IgD-negative memory B cell (primary cell): ENCODE results near the gene ACOT8. TPM values are rescaled to one million over a fixed set of nuclear protein-coding genes. Genes with fewer than 3 reads are reported as not detected.
A peak's percentile ranks its signal among the peaks of the same experiment; 100 is the strongest.
"Not testable (repeated sequence)": the region's sequence is repeated elsewhere in the genome, so short reads cannot be mapped to it uniquely, and the experiment has no call there.

ENCODE experiments used
- H3K27ac Mint-ChIP-seq, 3 donors: one replicate each; pipeline ENCODE4 v1.8.0; 2020 to 2022; ENCODE audit warnings: mild to moderate bottlenecking in 3 of 3, mixed read lengths in 3 of 3, moderate library complexity in 1 of 3
- H3K27me3 Mint-ChIP-seq: one replicate; pipeline ENCODE4 v1.8.0; 2021; ENCODE audit warnings: mixed read lengths
- H3K36me3 Mint-ChIP-seq: one replicate; pipeline ENCODE4 v1.8.0; 2020; ENCODE audit warnings: mild to moderate bottlenecking, mixed read lengths
- H3K4me1 Mint-ChIP-seq, 3 donors: one replicate each; pipeline ENCODE4 v1.8.0; 2020 to 2022; ENCODE audit warnings: mixed read lengths in 3 of 3, mild to moderate bottlenecking in 1 of 3
- H3K4me3 Mint-ChIP-seq, 4 donors: one replicate each; pipeline ENCODE4 v1.8.0; 2020 to 2022; ENCODE audit warnings: mild to moderate bottlenecking in 4 of 4, mixed read lengths in 4 of 4, moderate library complexity in 3 of 4
- H3K9me3 Mint-ChIP-seq, 3 donors: one replicate each; pipeline ENCODE4 v1.8.0; 2020 to 2021; ENCODE audit warnings: mixed read lengths in 3 of 3, mild to moderate bottlenecking in 1 of 3
- polyA plus RNA-seq: library from polyadenylated mRNA; unstranded; fragments of 300-500 nt; fragmentation: Illumina TruSeq; gene quantifications from one replicate; pipeline ENCODE4 v1.2.3, GENCODE V29; 2021

ACOT8 gene
- polyA plus RNA-seq, 1 donor from 2014 or later: 45.2 TPM

- Mint-ChIP-seq H3K27me3 (peaks cover 2% of the 10 kb centered on the region), H3K4me3 (peak overlapping the region in 1 of 4 donors; percentile 66), H3K9me3 (no peaks in the 10 kb centered on the region), H3K27ac (no peak overlapping the region), H3K4me1 (peaks cover 3 to 8% (median 6%) of the 10 kb centered on the region in 3 donors), H3K36me3 (peaks cover 2% of the 10 kb centered on the region)
Measured at GRCh38 chr20:45816951-45817350, 40.2 kb downstream of the ACOT8 start.

DNA sequence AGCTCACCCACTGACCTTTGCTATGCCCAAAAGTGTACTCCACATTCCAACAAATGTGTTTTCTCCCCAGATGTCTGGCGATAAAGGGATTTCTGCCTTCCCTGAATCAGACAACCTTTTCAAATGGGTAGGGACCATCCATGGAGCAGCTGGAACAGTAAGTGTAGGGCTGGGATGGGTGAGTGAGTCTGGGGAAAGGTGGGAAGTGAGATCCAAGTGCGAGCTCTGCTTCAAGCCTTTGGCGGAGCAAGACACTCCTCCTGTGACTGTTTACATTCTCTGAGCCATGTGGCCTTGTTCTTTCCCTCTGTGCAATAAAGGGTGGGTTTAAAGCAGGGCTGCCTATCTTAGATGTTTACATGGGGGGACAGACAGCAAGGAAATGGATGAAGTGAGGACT, 42.9 kb downstream of the ACOT8 start:
- no peak overlapping the region for H3K4me3 Mint-ChIP-seq
- H3K27me3 Mint-ChIP-seq: no peaks in the 10 kb centered on the region
- peaks cover 0 to 8% (median 6%) of the 10 kb centered on the region in 3 donors for H3K4me1 Mint-ChIP-seq
- no peaks in the 10 kb centered on the region for H3K9me3 Mint-ChIP-seq
- H3K36me3 Mint-ChIP-seq: no peaks in the 10 kb centered on the region
- H3K27ac Mint-ChIP-seq: no peak overlapping the region

DNA sequence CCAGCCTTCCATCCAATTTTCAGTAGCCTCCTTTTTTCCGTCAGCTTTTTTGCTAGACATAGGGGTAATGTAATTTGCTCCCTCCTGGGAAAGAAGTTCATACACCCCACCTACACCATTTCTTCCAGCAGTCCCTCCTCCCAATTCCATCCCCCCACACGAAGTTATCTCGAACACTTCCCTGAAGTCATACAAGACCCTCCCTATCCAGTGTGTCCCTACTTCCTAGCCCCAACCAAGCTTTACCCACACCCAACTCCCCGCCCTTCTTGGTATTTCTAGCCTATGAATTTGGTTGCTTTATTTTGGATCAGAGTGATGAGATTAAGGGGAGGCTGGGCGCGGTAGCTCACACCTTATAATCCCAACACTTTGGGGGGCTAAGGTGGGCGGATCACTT, 43.7 kb downstream of the ACOT8 start:
- H3K36me3 Mint-ChIP-seq: peaks cover 2% of the 10 kb centered on the region
- H3K9me3 Mint-ChIP-seq: no peaks in the 10 kb centered on the region
- peaks cover 0 to 8% (median 6%) of the 10 kb centered on the region in 3 donors for H3K4me1 Mint-ChIP-seq

GRCh38 chr20:45813006-45813340, 44.2 kb downstream of the ACOT8 start:
- no peaks in the 10 kb centered on the region for H3K27me3 Mint-ChIP-seq
- H3K9me3 Mint-ChIP-seq: no peaks in the 10 kb centered on the region
- peaks cover 2% of the 10 kb centered on the region for H3K36me3 Mint-ChIP-seq
- peak overlapping the region; percentile 68 to 94 (median 86) for H3K4me3 Mint-ChIP-seq
- H3K27ac Mint-ChIP-seq: peak overlapping the region in 2 of 3 donors; percentile 53 to 65
- peaks cover 0 to 8% (median 6%) of the 10 kb centered on the region in 3 donors for H3K4me1 Mint-ChIP-seq

More for the DNA sequence above, 43.7 kb downstream of the ACOT8 start:
- peak overlapping the region in 2 of 3 donors; percentile 53 to 65 for H3K27ac Mint-ChIP-seq
- peak overlapping the region; percentile 68 to 94 (median 86) for H3K4me3 Mint-ChIP-seq
- no peaks in the 10 kb centered on the region for H3K27me3 Mint-ChIP-seq

GRCh38 chr20:45812157-45813005, 44.8 kb downstream of the ACOT8 start, which contains the start of gene UBE2C:
Gene UBE2C (plus strand): TSS chr20:45812644. CDS start chr20:45812696, 52 bp downstream.
- H3K4me3 Mint-ChIP-seq: peak within 1 kb of the TSS; percentile 68 to 94 (median 86)
- H3K27me3 Mint-ChIP-seq: no peaks in the 10 kb centered on the region
- no peaks in the 10 kb centered on the region for H3K9me3 Mint-ChIP-seq
- H3K36me3 Mint-ChIP-seq: peaks cover 2% of the 10 kb centered on the region
- H3K4me1 Mint-ChIP-seq: peaks cover 0 to 8% (median 6%) of the 10 kb centered on the region in 3 donors
- H3K27ac Mint-ChIP-seq: peak within 1 kb of the TSS; percentile 78 to 92 (median 84)

DNA sequence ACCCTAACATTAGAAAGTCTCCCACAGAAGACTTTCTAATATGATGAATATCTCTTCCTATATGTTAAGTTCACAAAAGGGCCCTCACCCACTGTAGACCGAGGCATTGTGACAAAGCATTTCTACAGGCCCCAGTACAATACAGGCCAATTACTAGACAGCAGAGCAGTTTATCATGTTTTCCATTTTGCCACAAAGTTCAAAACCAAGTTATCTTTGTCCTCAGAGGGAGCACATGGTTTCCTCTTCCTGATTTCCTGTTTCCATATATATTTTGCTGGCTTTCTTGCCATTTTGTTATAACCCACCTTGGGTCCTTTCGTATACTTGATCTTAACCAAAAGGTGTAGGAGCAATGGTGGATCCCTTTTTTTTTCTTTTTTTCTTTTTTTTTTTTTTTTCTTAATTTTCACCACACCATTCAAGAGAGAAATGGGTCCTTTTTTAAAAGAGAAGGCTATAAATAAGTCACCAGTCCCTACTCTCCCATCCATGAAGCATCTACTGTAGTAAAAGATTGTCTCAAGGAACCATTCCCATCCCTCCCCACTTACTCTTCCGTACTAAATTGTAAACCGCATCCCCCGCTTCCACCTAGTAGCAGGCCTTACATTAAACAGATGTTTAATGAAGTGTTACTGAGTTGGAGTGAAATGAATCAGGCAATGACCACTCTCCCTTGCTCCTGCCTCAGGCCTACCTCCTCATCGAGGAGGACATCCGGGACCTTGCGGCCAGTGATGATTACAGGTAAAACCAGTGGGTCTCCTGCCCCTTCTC, 46.8 kb downstream of the ACOT8 start:
- H3K27me3 Mint-ChIP-seq: no peaks in the 10 kb centered on the region
- peaks cover 2% of the 10 kb centered on the region for H3K36me3 Mint-ChIP-seq
- peak overlapping the region in 1 of 4 donors; percentile 28 for H3K4me3 Mint-ChIP-seq
- no peaks in the 10 kb centered on the region for H3K9me3 Mint-ChIP-seq
- H3K4me1 Mint-ChIP-seq: peaks cover 0 to 8% (median 6%) of the 10 kb centered on the region in 3 donors
- no peak overlapping the region for H3K27ac Mint-ChIP-seq

DNA sequence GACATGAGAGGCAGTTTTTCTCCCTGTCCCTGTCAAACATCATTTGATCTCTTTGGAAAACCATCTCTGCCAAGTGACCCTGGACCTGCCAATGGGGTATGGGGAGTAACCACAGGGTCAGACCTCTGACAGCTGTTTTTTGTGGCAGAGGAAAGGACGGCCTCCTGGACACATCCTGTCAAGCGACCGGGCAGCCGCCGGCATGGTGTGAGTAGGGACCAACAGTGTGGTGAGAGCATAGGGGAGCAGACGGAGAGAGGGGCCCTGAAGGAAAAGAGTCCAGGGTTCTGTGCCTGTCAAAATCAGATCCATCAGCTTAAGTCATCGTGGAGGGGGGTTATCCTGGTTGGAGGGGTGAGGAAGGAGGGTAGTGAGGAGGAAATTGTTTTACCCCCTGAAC, 55.3 kb downstream of the ACOT8 start:
- Mint-ChIP-seq H3K27ac (no peak overlapping the region), H3K4me3 (no peak overlapping the region), H3K4me1 (peaks cover 6 to 9% (median 9%) of the 10 kb centered on the region in 3 donors), H3K27me3 (no peaks in the 10 kb centered on the region), H3K9me3 (no peaks in the 10 kb centered on the region), H3K36me3 (peaks cover 1% of the 10 kb centered on the region)

DNA sequence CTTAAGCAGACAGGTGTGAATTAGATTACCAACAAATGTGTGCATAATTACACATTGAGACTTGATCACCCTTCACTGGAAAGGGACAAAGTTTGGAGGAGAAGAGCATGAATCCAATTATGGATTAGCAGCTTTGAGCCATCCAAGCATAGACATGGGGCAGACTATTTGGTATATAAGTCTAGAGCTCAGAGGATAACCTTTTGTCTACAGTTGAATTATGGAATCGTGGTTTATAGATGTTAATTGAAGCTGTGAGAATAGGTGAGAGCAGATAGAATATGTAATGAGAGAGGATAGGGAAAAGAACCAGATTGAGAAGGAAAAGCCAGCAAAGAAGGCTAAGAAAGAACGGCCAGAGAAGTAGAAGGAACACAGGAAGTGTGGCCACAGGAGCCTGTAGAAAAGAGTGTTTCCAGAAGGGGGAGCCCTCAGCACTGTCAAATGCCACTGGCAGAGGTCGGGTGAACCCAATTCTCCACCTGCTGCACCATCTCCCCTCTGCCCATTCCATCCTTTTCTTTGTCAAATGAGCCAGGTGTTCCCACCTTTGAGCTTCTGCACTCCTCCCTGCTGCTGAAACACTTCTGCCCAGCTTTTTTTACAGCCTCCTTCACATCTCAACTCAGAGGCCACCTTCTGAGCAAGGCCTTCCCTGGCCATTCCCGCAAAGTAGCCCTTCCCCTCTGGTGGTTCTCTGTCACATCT, 58.1 kb downstream of the ACOT8 start:
- Mint-ChIP-seq H3K4me1 (peaks cover 6 to 12% (median 9%) of the 10 kb centered on the region in 3 donors), H3K36me3 (peaks cover 4% of the 10 kb centered on the region), H3K27me3 (no peaks in the 10 kb centered on the region)

DNA sequence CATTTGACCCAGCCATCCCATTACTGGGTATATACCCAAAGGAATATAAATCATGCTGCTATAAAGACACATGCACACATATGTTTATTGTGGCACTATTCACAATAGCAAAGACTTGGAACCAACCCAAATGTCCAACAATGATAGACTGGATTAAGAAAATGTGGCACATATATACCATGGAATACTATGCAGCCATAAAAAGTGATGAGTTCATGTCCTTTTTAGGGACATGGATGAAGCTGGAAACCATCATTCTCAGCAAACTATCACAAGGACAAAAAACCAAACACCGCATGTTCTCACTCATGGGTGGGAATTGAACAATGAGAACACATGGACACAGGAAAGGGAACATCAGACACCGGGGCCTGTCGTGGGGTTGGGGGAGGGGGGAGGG, 59.2 kb downstream of the ACOT8 start:
- H3K27me3 Mint-ChIP-seq, H3K4me3 Mint-ChIP-seq, H3K36me3 Mint-ChIP-seq, H3K9me3 Mint-ChIP-seq, H3K27ac Mint-ChIP-seq: not testable (repeated sequence)
- H3K4me1 Mint-ChIP-seq: peaks cover 6 to 12% (median 9%) of the 10 kb centered on the region in 3 donors

More for the DNA sequence above, 58.1 kb downstream of the ACOT8 start:
- Mint-ChIP-seq H3K27ac (no peak overlapping the region), H3K9me3 (no peaks in the 10 kb centered on the region), H3K4me3 (no peak overlapping the region)

GRCh38 chr20:45797510-45797909, 59.7 kb downstream of the ACOT8 start:
- not testable (repeated sequence) for H3K27me3 Mint-ChIP-seq, H3K9me3 Mint-ChIP-seq, H3K27ac Mint-ChIP-seq, H3K4me3 Mint-ChIP-seq, H3K36me3 Mint-ChIP-seq
- peaks cover 10 to 17% (median 13%) of the 10 kb centered on the region in 3 donors for H3K4me1 Mint-ChIP-seq

DNA sequence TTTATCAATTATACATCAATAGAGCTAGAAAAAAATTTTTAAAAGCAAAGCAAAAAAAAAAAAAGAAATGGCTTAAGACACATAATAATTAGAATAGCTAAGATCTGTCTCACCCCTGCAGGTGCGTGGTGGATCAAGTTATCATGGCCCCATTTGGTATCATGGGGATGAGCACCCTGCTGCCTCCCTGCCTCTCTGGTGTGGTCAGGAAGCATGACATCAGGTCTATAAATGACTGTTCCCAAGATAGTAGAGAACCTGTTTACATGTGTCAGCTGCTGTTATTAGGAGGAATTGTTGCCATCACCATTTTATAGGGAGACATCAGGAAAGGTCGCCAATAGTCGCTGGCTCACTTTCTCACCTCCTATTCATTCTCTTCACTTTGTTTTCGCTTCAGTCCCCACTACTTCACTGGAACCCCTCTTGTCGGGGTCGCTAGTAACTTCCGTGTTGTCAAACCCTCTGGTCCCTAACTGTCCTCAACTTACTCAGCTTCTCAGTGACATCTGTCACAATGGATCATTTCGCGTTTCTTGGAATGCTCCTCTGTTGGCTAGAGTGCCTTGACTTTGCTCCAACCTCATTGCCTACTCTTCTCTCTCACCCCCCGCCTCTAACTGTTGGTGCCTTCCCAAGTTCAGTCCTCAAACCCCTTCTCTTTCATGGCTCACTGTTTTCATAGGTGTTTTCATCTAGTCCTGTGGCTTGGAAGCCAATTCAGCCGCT, 60.7 kb downstream of the ACOT8 start:
- Mint-ChIP-seq H3K27ac (no peak overlapping the region), H3K9me3 (no peaks in the 10 kb centered on the region), H3K36me3 (peaks cover 4% of the 10 kb centered on the region), H3K4me3 (no peak overlapping the region), H3K4me1 (peaks cover 13 to 21% (median 17%) of the 10 kb centered on the region in 3 donors), H3K27me3 (peaks cover 1% of the 10 kb centered on the region)

GRCh38 chr20:45792317-45793118, 64.7 kb downstream of the ACOT8 start:
- peaks cover 10 to 21% (median 18%) of the 10 kb centered on the region in 3 donors for H3K4me1 Mint-ChIP-seq
- H3K36me3 Mint-ChIP-seq: peaks cover 4% of the 10 kb centered on the region
- H3K4me3 Mint-ChIP-seq: peak overlapping the region; percentile 81 to 98 (median 94)
- no peaks in the 10 kb centered on the region for H3K9me3 Mint-ChIP-seq
- peak overlapping the region; percentile 75 to 98 (median 93) for H3K27ac Mint-ChIP-seq
- peaks cover 1% of the 10 kb centered on the region for H3K27me3 Mint-ChIP-seq
